Karpas-422 (cell line): ENCODE measurements around the gene DEF6. TPM values are rescaled to one million over a fixed set of nuclear protein-coding genes. Genes with fewer than 3 reads are reported as not detected.
"Not testable (repeated sequence)": the region's sequence is repeated elsewhere in the genome, so short reads cannot be mapped to it uniquely, and the experiment has no call there.

Experiments
- DNase-seq: peaks from one replicate; pipeline ENCODE4 v3.0.0-alpha.2; 2015
- H2AFZ ChIP-seq: fragments of 200-600 bp; sonication (generic); 2 replicates; pipeline ENCODE4 v1.6.1; 2014; ENCODE audit warnings: antibody characterized with exemption, low read length, mixed read lengths
- H3K27ac ChIP-seq: fragments of 200-600 bp; sonication (generic); 2 replicates; pipeline ENCODE4 v1.5.1; 2014; ENCODE audit warnings: mild to moderate bottlenecking, low read length, moderate library complexity
- H3K27me3 ChIP-seq: fragments of 200-600 bp; sonication (generic); 2 replicates; pipeline ENCODE4 v1.6.1; 2014; ENCODE audit warnings: low read length, mixed read lengths
- H3K36me3 ChIP-seq: fragments of 200-600 bp; sonication (generic); 2 replicates; pipeline ENCODE4 v1.6.1; 2014; ENCODE audit warnings: low read length, mixed read lengths; ENCODE audit not compliant: insufficient read depth
- H3K4me1 ChIP-seq: fragments of 200-600 bp; sonication (generic); 2 replicates; pipeline ENCODE4 v1.6.1; 2014; ENCODE audit warnings: mild to moderate bottlenecking, low read length, mixed read lengths
- H3K4me2 ChIP-seq: fragments of 200-600 bp; sonication (generic); 2 replicates; pipeline ENCODE4 v1.6.1; 2014; ENCODE audit warnings: low read length, low read depth, mild to moderate bottlenecking; ENCODE audit not compliant: poor library complexity, severe bottlenecking
- H3K4me3 ChIP-seq: fragments of 200-600 bp; sonication (generic); 2 replicates; pipeline ENCODE4 v1.5.1; 2014; ENCODE audit warnings: mild to moderate bottlenecking, antibody characterized with exemption, low read length, mixed read lengths
- H3K79me2 ChIP-seq: fragments of 200-600 bp; sonication (generic); 2 replicates; pipeline ENCODE4 v1.6.1; 2014; ENCODE audit warnings: mild to moderate bottlenecking, low read length, mixed read lengths
- H3K9ac ChIP-seq: fragments of 200-600 bp; sonication (generic); 2 replicates; pipeline ENCODE4 v1.6.0; 2014; ENCODE audit warnings: low read length
- H3K9me2 ChIP-seq: fragments of 200-600 bp; sonication (generic), shearing (Covaris generic); replicated peaks from 2 replicates; pipeline ENCODE4 v1.6.0; 2014; ENCODE audit warnings: mild to moderate bottlenecking, low read length, moderate library complexity; ENCODE audit not compliant: insufficient read depth
- H3K9me3 ChIP-seq: fragments of 300-700, 200-600 bp; sonication (generic); 2 replicates; pipeline ENCODE4 v1.6.1; 2014; ENCODE audit warnings: low read length, mixed read lengths
- H4K20me1 ChIP-seq: fragments of 200-600 bp; sonication (generic); 2 replicates; pipeline ENCODE4 v1.6.1; 2014; ENCODE audit warnings: mild to moderate bottlenecking, antibody characterized with exemption, low read length, low read depth; ENCODE audit not compliant: insufficient read depth
- total RNA-seq: library from RNA; depleted of rRNA; stranded (reverse); fragments of >200 nt; shearing (Covaris generic); gene quantifications from 2 replicates; pipeline ENCODE4 v1.2.3, GENCODE V29; 2014; ENCODE audit warnings: low replicate concordance

Gene DEF6
- total RNA-seq, 1 experiment from 2014 or later = 31.3 TPM

GRCh38 chr6:35308543-35308942, 10.9 kb downstream of the DEF6 start:
- not testable (repeated sequence) for H3K27ac ChIP-seq

GRCh38 chr6:35309611-35310264, 12.1 kb downstream of the DEF6 start:
- DNase-seq = no peak
- H3K79me2 ChIP-seq = peaks cover 13% of the 10 kb centered on the region
- no peak overlapping the region for H3K9ac ChIP-seq
- H3K9me3 ChIP-seq = no peaks in the 10 kb centered on the region
- no peaks in the 10 kb centered on the region for H3K27me3 ChIP-seq
- H3K9me2 ChIP-seq = no peaks in the 10 kb centered on the region
- H2AFZ ChIP-seq = no peak overlapping the region
- no peak overlapping the region for H3K4me2 ChIP-seq
- H3K4me1 ChIP-seq = peaks cover 33% of the 10 kb centered on the region
- H3K27ac ChIP-seq = no peak overlapping the region
- H3K36me3 ChIP-seq = no peaks in the 10 kb centered on the region
- no peak overlapping the region for H3K4me3 ChIP-seq
- no peaks in the 10 kb centered on the region for H4K20me1 ChIP-seq

More at GRCh38 chr6:35308543-35308942, 10.9 kb downstream of the DEF6 start:
- not testable (repeated sequence) for H3K4me3 ChIP-seq, H2AFZ ChIP-seq, H3K9me2 ChIP-seq, H3K36me3 ChIP-seq, DNase-seq, H4K20me1 ChIP-seq, H3K9ac ChIP-seq, H3K27me3 ChIP-seq, H3K9me3 ChIP-seq, H3K4me2 ChIP-seq
- peaks cover 33% of the 10 kb centered on the region for H3K4me1 ChIP-seq
- peaks cover 24% of the 10 kb centered on the region for H3K79me2 ChIP-seq

GRCh38 chr6:35310265-35310831, 12.7 kb downstream of the DEF6 start:
- DNase-seq = no peak
- H3K4me3 ChIP-seq = no peak overlapping the region

GRCh38 chr6:35311390-35312075, 13.9 kb downstream of the DEF6 start:
- DNase-seq = no peak
- no peaks in the 10 kb centered on the region for H3K9me3 ChIP-seq
- no peak overlapping the region for H3K9ac ChIP-seq
- peaks cover 8% of the 10 kb centered on the region for H3K36me3 ChIP-seq
- H3K4me2 ChIP-seq = no peak overlapping the region
- H3K27me3 ChIP-seq = no peaks in the 10 kb centered on the region
- H2AFZ ChIP-seq = no peak overlapping the region
- 0 out of 2 replicates have a peak overlapping the region, but pooled peaks have one; percentile 8 for H3K27ac ChIP-seq
- H3K4me3 ChIP-seq = no peak overlapping the region
- H3K9me2 ChIP-seq = no peaks in the 10 kb centered on the region
- peaks cover 9% of the 10 kb centered on the region for H3K79me2 ChIP-seq
- peaks cover 33% of the 10 kb centered on the region for H3K4me1 ChIP-seq
- H4K20me1 ChIP-seq = no peaks in the 10 kb centered on the region

More at GRCh38 chr6:35310265-35310831, 12.7 kb downstream of the DEF6 start:
- Histone ChIP-seq H3K27me3 (no peaks in the 10 kb centered on the region), H3K9me2 (no peaks in the 10 kb centered on the region), H3K9ac (no peak overlapping the region), H4K20me1 (no peaks in the 10 kb centered on the region), H3K4me2 (no peak overlapping the region), H3K9me3 (no peaks in the 10 kb centered on the region), H2AFZ (no peak overlapping the region), H3K36me3 (0 out of 2 replicates have a peak, but pooled peaks cover under 1% of the 10 kb centered on the region), H3K27ac (no peak overlapping the region), H3K79me2 (peaks cover 10% of the 10 kb centered on the region), H3K4me1 (peaks cover 33% of the 10 kb centered on the region)

GRCh38 chr6:35312076-35312800, 14.6 kb downstream of the DEF6 start:
- Histone ChIP-seq H3K4me2 (no peak overlapping the region), H3K4me1 (peaks cover 33% of the 10 kb centered on the region), H3K79me2 (peaks cover 6% of the 10 kb centered on the region), H3K9me3 (no peaks in the 10 kb centered on the region), H3K9me2 (no peaks in the 10 kb centered on the region), H3K27ac (no peak overlapping the region), H3K36me3 (peaks cover 15% of the 10 kb centered on the region), H4K20me1 (no peaks in the 10 kb centered on the region), H3K27me3 (no peaks in the 10 kb centered on the region), H3K9ac (no peak overlapping the region), H3K4me3 (no peak overlapping the region), H2AFZ (no peak overlapping the region)
- no peak for DNase-seq

GRCh38 chr6:35312807-35313206, 15.2 kb downstream of the DEF6 start:
- Histone ChIP-seq H3K9me2 (no peaks in the 10 kb centered on the region), H3K4me3 (no peak overlapping the region), H3K9me3 (no peaks in the 10 kb centered on the region), H3K9ac (no peak overlapping the region), H3K4me2 (no peak overlapping the region), H3K79me2 (peaks cover 6% of the 10 kb centered on the region), H3K36me3 (peaks cover 19% of the 10 kb centered on the region), H4K20me1 (no peaks in the 10 kb centered on the region), H3K4me1 (peaks cover 33% of the 10 kb centered on the region), H3K27ac (no peak overlapping the region), H3K27me3 (no peaks in the 10 kb centered on the region), H2AFZ (no peak overlapping the region)
- peak; percentile 27 for DNase-seq

GRCh38 chr6:35317483-35318195, 20.0 kb downstream of the DEF6 start:
- DNase-seq = peak; percentile 35
- no peaks in the 10 kb centered on the region for H3K9me2 ChIP-seq
- H3K79me2 ChIP-seq = no peaks in the 10 kb centered on the region; the same call in 1 of the 2 replicates
- no peak overlapping the region for H3K4me3 ChIP-seq
- H3K4me2 ChIP-seq = no peak overlapping the region
- H4K20me1 ChIP-seq = no peaks in the 10 kb centered on the region
- H3K36me3 ChIP-seq = peaks cover 32% of the 10 kb centered on the region
- no peak overlapping the region for H2AFZ ChIP-seq
- H3K4me1 ChIP-seq = peaks cover 14% of the 10 kb centered on the region
- H3K27me3 ChIP-seq = no peaks in the 10 kb centered on the region
- no peak overlapping the region for H3K27ac ChIP-seq
- H3K9me3 ChIP-seq = no peaks in the 10 kb centered on the region
- H3K9ac ChIP-seq = no peak overlapping the region
